HG03565 (cell line): ENCODE measurements around the gene POFUT2.

Experiments
- ATAC-seq: cut with Tn5 transposase; IDR thresholded peaks from one replicate; pipeline ENCODE4 v1.9.1; 2021; ENCODE audit warnings: mild to moderate bottlenecking, moderate library complexity; ENCODE audit not compliant: unreplicated experiment

POFUT2 gene

GRCh38 chr21:45264146-45264911, 23.4 kb downstream of the POFUT2 start:
- no peak for ATAC-seq

- ATAC-seq, result no peak
Measured at GRCh38 chr21:45263534-45263933, 24.2 kb downstream of the POFUT2 start.

GRCh38 chr21:45262616-45263015, 25.1 kb downstream of the POFUT2 start:
- no peak for ATAC-seq

- no peak for ATAC-seq
Measured at GRCh38 chr21:45262041-45262581, 25.6 kb downstream of the POFUT2 start.

GRCh38 chr21:45261093-45261492, 26.6 kb downstream of the POFUT2 start:
- ATAC-seq, result no peak

- no peak for ATAC-seq
Measured at GRCh38 chr21:45260191-45260825, 27.4 kb downstream of the POFUT2 start.

- no peak for ATAC-seq
Measured at GRCh38 chr21:45259206-45259840, 28.4 kb downstream of the POFUT2 start.

GRCh38 chr21:45258466-45258865, 29.2 kb downstream of the POFUT2 start:
- no peak for ATAC-seq

- ATAC-seq, result no peak
Measured at GRCh38 chr21:45257673-45258341, 29.9 kb downstream of the POFUT2 start.

GRCh38 chr21:45256912-45257672, 30.6 kb downstream of the POFUT2 start:
- no peak for ATAC-seq

- no peak for ATAC-seq
Measured at GRCh38 chr21:45256021-45256911, 31.4 kb downstream of the POFUT2 start.

- no peak for ATAC-seq
Measured at GRCh38 chr21:45255381-45256020, 32.2 kb downstream of the POFUT2 start.

GRCh38 chr21:45254460-45254930, 33.2 kb downstream of the POFUT2 start:
- no peak for ATAC-seq

GRCh38 chr21:45253633-45254459, 33.8 kb downstream of the POFUT2 start:
- ATAC-seq, result no peak

GRCh38 chr21:45253180-45253579, 34.5 kb downstream of the POFUT2 start:
- no peak for ATAC-seq

GRCh38 chr21:45252448-45252925, 35.2 kb downstream of the POFUT2 start:
- no peak for ATAC-seq

GRCh38 chr21:45251635-45252447, 35.9 kb downstream of the POFUT2 start:
- no peak for ATAC-seq
